MM.1S (cell line): ENCODE results near the gene GSTM5.

ENCODE experiments used
- DNase-seq: peaks from one replicate; pipeline ENCODE4 v3.0.0-alpha.2; 2015
- H2AFZ ChIP-seq: fragments of 300-600 bp; sonication (generic); 2 replicates; pipeline ENCODE4 v1.6.0; 2016; ENCODE audit warnings: antibody characterized with exemption, low read length
- H3F3A ChIP-seq: fragments of 300-600 bp; sonication (generic); 2 replicates; pipeline ENCODE4 v1.6.1; 2016; ENCODE audit warnings: mild to moderate bottlenecking, antibody characterized with exemption, low read length, moderate library complexity, mixed read lengths; ENCODE audit not compliant: insufficient read depth
- H3K27ac ChIP-seq: fragments of 300-600 bp; sonication (generic); 2 replicates; pipeline ENCODE4 v1.5.1; 2016; ENCODE audit warnings: mild to moderate bottlenecking, low read length
- H3K27me3 ChIP-seq: fragments of 300-600 bp; sonication (generic); replicated peaks from 2 replicates; pipeline ENCODE4 v1.6.0; 2016; ENCODE audit warnings: low read length; ENCODE audit not compliant: insufficient read depth
- H3K36me3 ChIP-seq: fragments of 300-600 bp; sonication (generic); replicated peaks from 2 replicates; pipeline ENCODE4 v1.6.1; 2016; ENCODE audit warnings: mild to moderate bottlenecking, low read length, mixed read lengths; ENCODE audit not compliant: insufficient read depth
- H3K4me1 ChIP-seq: fragments of 300-600 bp; sonication (generic); 2 replicates; pipeline ENCODE4 v1.6.1; 2016; ENCODE audit warnings: low read length, mixed read lengths
- H3K4me2 ChIP-seq: fragments of 300-600 bp; sonication (generic); 2 replicates; pipeline ENCODE4 v1.6.0; 2016; ENCODE audit warnings: low read depth, low read length
- H3K4me3 ChIP-seq: fragments of 300-600 bp; sonication (generic); 2 replicates; pipeline ENCODE4 v1.5.1; 2016; ENCODE audit warnings: low read length, mixed read lengths
- H3K79me2 ChIP-seq: fragments of 300-600 bp; sonication (generic); 2 replicates; pipeline ENCODE4 v1.6.1; 2016; ENCODE audit warnings: mixed run types, low read length, mixed read lengths
- H3K9ac ChIP-seq: fragments of 300-600 bp; sonication (generic); 2 replicates; pipeline ENCODE4 v1.6.1; 2016; ENCODE audit warnings: low read length, mixed read lengths
- H3K9me2 ChIP-seq: fragments of 300-600 bp; sonication (generic); replicated peaks from 2 replicates; pipeline ENCODE4 v1.6.1; 2016; ENCODE audit warnings: mild to moderate bottlenecking, low read length, mixed read lengths; ENCODE audit not compliant: insufficient read depth
- H3K9me3 ChIP-seq: fragments of 300-600 bp; sonication (generic); replicated peaks from 2 replicates; pipeline ENCODE4 v1.6.1; 2016; ENCODE audit warnings: mild to moderate bottlenecking, low read length, mixed read lengths; ENCODE audit not compliant: insufficient read depth
- H4K20me1 ChIP-seq: fragments of 300-600 bp; sonication (generic); 2 replicates; pipeline ENCODE4 v1.6.1; 2016; ENCODE audit warnings: mild to moderate bottlenecking, low read length, moderate library complexity, mixed read lengths; ENCODE audit not compliant: insufficient read depth
- EZH2 ChIP-seq: fragments of 300-600 bp; sonication (generic); optimal IDR thresholded peaks from 2 replicates; pipeline ENCODE3; 2017; ENCODE audit warnings: low read depth, mild to moderate bottlenecking, antibody characterized with exemption, low read length, mixed read lengths
- EZH2phosphoT487 ChIP-seq: fragments of 300-600 bp; sonication (generic); IDR thresholded peaks from 2 replicates; pipeline ENCODE4 v1.6.1; 2018; ENCODE audit warnings: antibody characterized with exemption, low read length
- TF ChIP-seq, protein P1 (sequence below): fragments of 300-600 bp; sonication (generic); IDR thresholded peaks from 2 replicates; pipeline ENCODE4 v1.5.1; 2016; ENCODE audit warnings: antibody characterized with exemption, low read length, mixed read lengths

Gene GSTM5

GRCh38 chr1:109757936-109758786, 46.1 kb downstream of the GSTM5 start:
- TF ChIP-seq, protein P1, sequence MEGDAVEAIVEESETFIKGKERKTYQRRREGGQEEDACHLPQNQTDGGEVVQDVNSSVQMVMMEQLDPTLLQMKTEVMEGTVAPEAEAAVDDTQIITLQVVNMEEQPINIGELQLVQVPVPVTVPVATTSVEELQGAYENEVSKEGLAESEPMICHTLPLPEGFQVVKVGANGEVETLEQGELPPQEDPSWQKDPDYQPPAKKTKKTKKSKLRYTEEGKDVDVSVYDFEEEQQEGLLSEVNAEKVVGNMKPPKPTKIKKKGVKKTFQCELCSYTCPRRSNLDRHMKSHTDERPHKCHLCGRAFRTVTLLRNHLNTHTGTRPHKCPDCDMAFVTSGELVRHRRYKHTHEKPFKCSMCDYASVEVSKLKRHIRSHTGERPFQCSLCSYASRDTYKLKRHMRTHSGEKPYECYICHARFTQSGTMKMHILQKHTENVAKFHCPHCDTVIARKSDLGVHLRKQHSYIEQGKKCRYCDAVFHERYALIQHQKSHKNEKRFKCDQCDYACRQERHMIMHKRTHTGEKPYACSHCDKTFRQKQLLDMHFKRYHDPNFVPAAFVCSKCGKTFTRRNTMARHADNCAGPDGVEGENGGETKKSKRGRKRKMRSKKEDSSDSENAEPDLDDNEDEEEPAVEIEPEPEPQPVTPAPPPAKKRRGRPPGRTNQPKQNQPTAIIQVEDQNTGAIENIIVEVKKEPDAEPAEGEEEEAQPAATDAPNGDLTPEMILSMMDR: no peak
- no peak for TF ChIP-seq EZH2phosphoT487
- TF ChIP-seq EZH2: no peak
- no peak overlapping the region for H2AFZ ChIP-seq
- no peak overlapping the region for H3K4me2 ChIP-seq
- H3K9me3 ChIP-seq: no peaks in the 10 kb centered on the region
- H3K4me1 ChIP-seq: no peaks in the 10 kb centered on the region
- no peak overlapping the region for H3K27ac ChIP-seq
- H3K27me3 ChIP-seq: no peaks in the 10 kb centered on the region
- no peaks in the 10 kb centered on the region for H4K20me1 ChIP-seq
- no peak for DNase-seq
- no peaks in the 10 kb centered on the region for H3F3A ChIP-seq
- no peak overlapping the region for H3K4me3 ChIP-seq
- no peak overlapping the region for H3K9ac ChIP-seq
- no peaks in the 10 kb centered on the region for H3K9me2 ChIP-seq
- H3K36me3 ChIP-seq: no peaks in the 10 kb centered on the region
- H3K79me2 ChIP-seq: no peaks in the 10 kb centered on the region

DNA sequence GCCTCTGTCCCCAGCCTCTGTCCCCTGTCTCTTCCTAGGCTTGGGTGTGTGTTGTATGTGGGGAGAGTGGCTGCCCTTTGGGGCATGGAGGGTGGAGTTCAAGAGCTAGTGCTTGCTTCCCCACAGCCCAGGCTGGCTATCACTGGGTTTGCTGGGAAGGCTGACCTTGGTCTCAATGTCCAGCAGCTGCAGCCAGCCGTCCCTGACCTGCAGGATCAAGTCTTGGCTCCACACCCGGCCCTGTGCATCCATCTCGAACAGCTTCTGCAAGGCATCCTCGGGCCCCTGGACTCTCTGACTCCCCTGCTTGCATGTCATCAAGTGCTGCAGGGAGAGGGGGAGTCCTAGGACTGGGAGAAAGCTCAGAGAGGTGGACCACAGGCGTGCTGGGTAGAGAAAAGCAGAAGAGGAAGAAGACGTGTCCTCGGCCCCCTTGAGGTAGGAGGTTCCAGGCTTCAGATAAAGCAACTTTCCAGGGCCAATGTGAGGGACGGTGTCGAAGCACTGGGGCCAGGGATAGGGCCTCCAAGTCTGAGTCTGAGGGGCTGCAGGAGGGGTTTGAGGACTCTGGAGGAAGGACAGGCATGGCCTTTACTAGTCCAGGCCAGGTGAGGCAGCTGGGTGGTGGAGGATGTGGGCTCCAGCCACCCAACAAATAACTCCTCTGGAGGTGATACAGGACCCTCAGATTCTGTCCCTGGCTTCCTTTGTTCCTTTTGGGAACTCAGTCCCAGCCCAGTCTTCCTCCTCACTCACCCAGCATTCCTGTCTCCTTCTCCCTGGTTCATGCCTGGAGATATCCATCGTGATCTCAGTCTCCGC, 47.7 kb downstream of the GSTM5 start:
- Histone ChIP-seq H3K4me3 (no peak overlapping the region), H3K4me1 (no peaks in the 10 kb centered on the region), H3F3A (no peaks in the 10 kb centered on the region), H3K9me3 (no peaks in the 10 kb centered on the region), H3K79me2 (no peaks in the 10 kb centered on the region), H2AFZ (no peak overlapping the region), H3K9ac (no peak overlapping the region), H4K20me1 (no peaks in the 10 kb centered on the region), H3K9me2 (no peaks in the 10 kb centered on the region), H3K27me3 (no peaks in the 10 kb centered on the region), H3K27ac (no peak overlapping the region), H3K36me3 (no peaks in the 10 kb centered on the region), H3K4me2 (no peak overlapping the region)
- TF ChIP-seq, protein P1: no peak
- TF ChIP-seq EZH2phosphoT487 (no peak), EZH2 (no peak)
- DNase-seq: no peak

GRCh38 chr1:109760581-109761226, 48.7 kb downstream of the GSTM5 start:
- H3K9me2 ChIP-seq: no peaks in the 10 kb centered on the region
- no peak for TF ChIP-seq EZH2
- no peak for TF ChIP-seq EZH2phosphoT487
- no peaks in the 10 kb centered on the region for H3F3A ChIP-seq
- no peak overlapping the region for H3K4me3 ChIP-seq
- no peaks in the 10 kb centered on the region for H3K4me1 ChIP-seq
- H3K9me3 ChIP-seq: no peaks in the 10 kb centered on the region
- H4K20me1 ChIP-seq: no peaks in the 10 kb centered on the region
- H2AFZ ChIP-seq: no peak overlapping the region
- H3K36me3 ChIP-seq: no peaks in the 10 kb centered on the region
- no peak overlapping the region for H3K27ac ChIP-seq
- DNase-seq: no peak
- H3K9ac ChIP-seq: no peak overlapping the region
- no peaks in the 10 kb centered on the region for H3K79me2 ChIP-seq
- H3K27me3 ChIP-seq: no peaks in the 10 kb centered on the region
- no peak overlapping the region for H3K4me2 ChIP-seq
